ENCODE data around the gene SHLD1.

Gene SHLD1

GRCh38 chr20:5893052-5893451 is 142.9 kb downstream of the SHLD1 start:
- DNase-seq (ENCODE audit: low read depth): no peak

DNA sequence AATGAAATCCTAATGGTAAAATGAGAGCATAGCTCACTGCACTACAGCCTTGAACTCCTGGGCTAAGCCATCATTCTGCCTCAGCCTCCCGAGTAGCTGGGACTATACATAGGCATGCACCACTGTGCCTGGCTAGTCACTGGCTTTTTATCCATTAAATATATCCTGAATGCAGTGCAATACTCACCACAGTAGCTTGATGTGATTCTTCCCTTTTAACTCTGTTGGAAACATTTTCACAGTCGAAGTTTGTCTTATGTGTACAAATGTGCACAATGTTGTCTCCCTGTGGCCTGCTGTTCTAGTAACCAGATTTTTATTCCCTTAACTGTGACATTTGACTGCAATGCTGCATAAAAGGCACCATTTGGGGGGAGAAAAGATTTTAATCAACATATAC is 143.4 kb downstream of the SHLD1 start:
- no peak for DNase-seq (ENCODE audit: low read depth)

- no peak for DNase-seq (ENCODE audit: low read depth)
Observed at GRCh38 chr20:5895626-5896025, 145.4 kb downstream of the SHLD1 start.

DNA sequence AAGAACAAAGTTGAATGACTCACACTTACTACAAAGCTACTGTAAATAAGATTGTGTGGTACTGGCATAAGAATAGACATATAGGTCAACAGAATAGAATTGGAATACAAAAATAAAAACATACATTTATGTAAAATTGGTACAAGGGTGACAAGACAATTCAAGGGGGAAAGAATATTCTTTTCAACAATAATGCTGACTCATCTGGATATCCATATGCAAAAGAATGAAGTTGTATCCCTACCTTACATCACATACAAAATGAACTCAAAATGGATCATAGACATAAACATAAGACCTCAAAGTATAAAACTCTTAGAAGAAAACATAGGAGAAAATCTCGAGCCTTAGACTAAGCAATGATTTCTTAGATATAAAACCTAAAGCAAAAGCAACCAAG is 149.2 kb downstream of the SHLD1 start:
- no peak for DNase-seq (ENCODE audit: low read depth)

GRCh38 chr20:5900908-5901307 is 150.7 kb downstream of the SHLD1 start:
- DNase-seq (ENCODE audit: low read depth): no peak

DNA sequence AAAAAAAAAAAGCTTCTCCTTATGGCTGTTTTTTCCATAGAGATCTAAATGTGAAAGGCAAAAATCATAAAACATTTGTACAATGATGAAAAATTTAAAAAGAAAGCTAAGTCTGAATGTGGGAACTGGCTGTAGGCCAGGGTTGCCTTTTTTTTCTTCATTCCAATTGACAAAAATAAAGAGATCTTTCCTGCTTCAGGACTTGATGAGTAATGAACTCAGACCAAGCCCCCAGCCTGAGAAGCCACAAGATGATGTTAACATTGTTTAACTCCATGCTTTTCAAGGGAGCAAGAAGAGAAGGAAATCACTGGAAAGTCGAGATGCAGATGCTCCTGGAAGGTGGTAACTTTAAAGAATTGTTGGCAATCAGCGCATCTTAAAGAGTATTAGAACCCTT is 158.8 kb downstream of the SHLD1 start:
- no peak for DNase-seq (ENCODE audit: low read depth)

- DNase-seq (ENCODE audit: low read depth): no peak
Observed at GRCh38 chr20:5910186-5910585, 160.0 kb downstream of the SHLD1 start.

GRCh38 chr20:5913166-5913565 is 163.0 kb downstream of the SHLD1 start:
- no peak for DNase-seq (ENCODE audit: low read depth)

Data from activated T-helper 1 cell treated with Interleukin-2 at 50 U/mL for 16 hours (primary cell).